HG03135 (cell line): Measurements from ENCODE around the gene MLH3.

Experiments
- ATAC-seq: cut with Tn5 transposase; IDR thresholded peaks from one replicate; pipeline ENCODE4 v1.9.1; 2021; ENCODE audit warnings: mild to moderate bottlenecking, moderate library complexity; ENCODE audit not compliant: unreplicated experiment

Gene MLH3

GRCh38 chr14:74973905-74974363, 77.3 kb downstream of the MLH3 start:
- ATAC-seq: no peak

GRCh38 chr14:74973003-74973653, 78.1 kb downstream of the MLH3 start:
- no peak for ATAC-seq

- ATAC-seq: no peak
These were observed 82.5 kb downstream of the MLH3 start for GRCh38 chr14:74968811-74969210.

- no peak for ATAC-seq
These were observed 85.6 kb downstream of the MLH3 start for GRCh38 chr14:74965486-74966153.

GRCh38 chr14:74964787-74965485, 86.3 kb downstream of the MLH3 start:
- ATAC-seq: no peak
